GM21528 (cell line): Measurements from ENCODE around the gene MMP25.
"Not testable (repeated sequence)": the region's sequence is repeated elsewhere in the genome, so short reads cannot be mapped to it uniquely, and the experiment has no call there.

Experiments
- ATAC-seq: cut with Tn5 transposase; IDR thresholded peaks from one replicate; pipeline ENCODE4 v1.9.1; 2021; ENCODE audit warnings: mild to moderate bottlenecking, moderate library complexity; ENCODE audit not compliant: unreplicated experiment, low FRiP score

The MMP25 gene

GRCh38 chr16:3028716-3029319 lies 17.5 kb upstream of the MMP25 start:
- no peak for ATAC-seq

- no peak for ATAC-seq
Measured at GRCh38 chr16:3029491-3030221, 16.7 kb upstream of the MMP25 start.

GRCh38 chr16:3030222-3031212 lies 15.8 kb upstream of the MMP25 start:
- ATAC-seq = no peak

GRCh38 chr16:3032624-3033023 lies 13.7 kb upstream of the MMP25 start:
- no peak for ATAC-seq

GRCh38 chr16:3035289-3035971 lies 10.9 kb upstream of the MMP25 start:
- ATAC-seq = no peak

- no peak for ATAC-seq
Measured at GRCh38 chr16:3035972-3036725, 10.2 kb upstream of the MMP25 start.

GRCh38 chr16:3036726-3037315 lies 9.5 kb upstream of the MMP25 start, which contains the start of gene BICDL2:
Gene BICDL2, minus strand, starts transcription at chr16:3036944. Its CDS starts 1,448 bp downstream, at chr16:3035496.
- ATAC-seq = no peak

- ATAC-seq = no peak
Measured at GRCh38 chr16:3038256-3038655, 8.1 kb upstream of the MMP25 start.

- no peak for ATAC-seq
Measured at GRCh38 chr16:3038896-3039295, 7.5 kb upstream of the MMP25 start.

GRCh38 chr16:3042376-3042775 lies 4.0 kb upstream of the MMP25 start:
- ATAC-seq = no peak

GRCh38 chr16:3044708-3045107 lies 1.7 kb upstream of the MMP25 start:
- no peak for ATAC-seq

GRCh38 chr16:3046641-3047386 lies 453 bp downstream of the MMP25 start:
- ATAC-seq = no peak

- no peak for ATAC-seq
Measured at GRCh38 chr16:3047387-3047720, 993 bp downstream of the MMP25 start.

GRCh38 chr16:3049921-3050481 lies 3.6 kb downstream of the MMP25 start:
- ATAC-seq = no peak

GRCh38 chr16:3050487-3050886 lies 4.1 kb downstream of the MMP25 start:
- ATAC-seq = no peak

GRCh38 chr16:3051009-3051408 lies 4.6 kb downstream of the MMP25 start:
- no peak for ATAC-seq

GRCh38 chr16:3051494-3051893 lies 5.1 kb downstream of the MMP25 start:
- ATAC-seq = no peak

GRCh38 chr16:3052571-3053329 lies 6.4 kb downstream of the MMP25 start:
- not testable (repeated sequence) for ATAC-seq
